Measurements from ENCODE around the gene PPA1. TPM values are rescaled to one million over a fixed set of nuclear protein-coding genes. Genes with fewer than 3 reads are reported as not detected.
A peak's percentile ranks its signal among the peaks of the same experiment; 100 is the strongest.
"Not testable (repeated sequence)": the region's sequence is repeated elsewhere in the genome, so short reads cannot be mapped to it uniquely, and the experiment has no call there.

PPA1 gene
- total and polyA plus RNA-seq, 2 donors = 67.4 to 116 TPM

- Histone ChIP-seq H3K4me1 (ENCODE audit: insufficient read depth) (no peaks in the 10 kb centered on the region), H3K27ac (ENCODE audit: low read depth) (no peak overlapping the region), H3K4me3 (ENCODE audit: low read depth, low read length) (no peak overlapping the region), H3K36me3 (ENCODE audit: insufficient read depth) (no peaks in the 10 kb centered on the region)
- DNase-seq (ENCODE audit: extremely low spot score) = no peak
- WGBS = 50% methylated on average over 10 of the region's 10 CpGs
Observed at GRCh38 chr10:70265032-70265689, 31.9 kb upstream of the PPA1 start.

DNA sequence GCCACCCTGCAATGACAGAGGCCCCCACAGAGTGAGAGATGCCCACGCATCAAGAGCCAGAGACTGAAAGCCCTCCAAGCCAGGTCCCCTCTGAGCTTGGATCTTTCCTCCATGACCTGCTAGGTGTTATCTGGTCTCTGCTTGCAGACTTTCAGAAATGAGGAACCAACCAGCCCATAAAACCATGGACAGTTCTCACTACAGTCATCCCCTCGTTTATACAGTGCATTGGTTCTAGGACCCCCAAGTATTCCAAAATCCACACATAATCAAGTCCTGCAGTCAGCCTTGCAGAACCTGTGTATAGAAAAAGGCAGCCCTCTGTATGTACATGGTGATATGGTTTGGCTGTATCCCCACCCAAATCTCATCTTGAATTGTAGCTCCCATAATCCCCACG is 27.5 kb upstream of the PPA1 start:
- WGBS = 76% methylated on average over 3 of the region's 3 CpGs
- no peaks in the 10 kb centered on the region for H3K36me3 ChIP-seq (ENCODE audit: insufficient read depth)
- H3K4me3 ChIP-seq (ENCODE audit: low read depth, low read length) = no peak overlapping the region
- DNase-seq (ENCODE audit: extremely low spot score) = no peak
- H3K27ac ChIP-seq (ENCODE audit: low read depth) = no peak overlapping the region
- H3K4me1 ChIP-seq (ENCODE audit: insufficient read depth) = no peaks in the 10 kb centered on the region

- Histone ChIP-seq H3K27ac (ENCODE audit: low read depth) (no peak overlapping the region), H3K4me1 (ENCODE audit: insufficient read depth) (no peaks in the 10 kb centered on the region), H3K4me3 (ENCODE audit: low read depth, low read length) (no peak overlapping the region), H3K36me3 (ENCODE audit: insufficient read depth) (no peaks in the 10 kb centered on the region)
- no peak for DNase-seq (ENCODE audit: extremely low spot score)
- WGBS = 56% methylated on average over 1 of the region's 1 CpG
Observed at GRCh38 chr10:70260259-70260658, 27.0 kb upstream of the PPA1 start.

- WGBS = 85% methylated on average over 1 of the region's 1 CpG
- H3K4me3 ChIP-seq (ENCODE audit: low read depth, low read length) = no peak overlapping the region
- no peaks in the 10 kb centered on the region for H3K4me1 ChIP-seq (ENCODE audit: insufficient read depth)
- no peak overlapping the region for H3K27ac ChIP-seq (ENCODE audit: low read depth)
- H3K36me3 ChIP-seq (ENCODE audit: insufficient read depth) = no peaks in the 10 kb centered on the region
- no peak for DNase-seq (ENCODE audit: extremely low spot score)
Observed at GRCh38 chr10:70258216-70258615, 25.0 kb upstream of the PPA1 start.

DNA sequence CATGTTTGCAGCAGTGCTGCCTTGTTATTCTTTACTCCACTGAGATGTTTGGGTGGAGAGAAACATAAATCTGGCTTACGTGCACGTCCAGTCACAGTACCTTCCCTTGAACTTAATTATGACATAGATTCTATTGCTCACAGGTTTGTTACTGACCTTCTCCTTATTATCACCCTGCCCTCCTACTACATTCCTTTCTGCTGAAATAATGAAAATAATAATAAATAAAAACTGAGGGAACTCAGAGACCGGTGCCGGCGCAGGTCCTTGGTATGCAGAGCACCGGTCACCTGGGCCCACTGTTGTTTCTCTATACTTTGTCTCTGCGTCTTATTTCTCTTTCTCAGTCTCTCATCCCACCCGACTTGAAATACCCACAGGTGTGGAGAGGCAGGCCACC is 24.6 kb upstream of the PPA1 start:
- H3K4me3 ChIP-seq (ENCODE audit: low read depth, low read length); DNase-seq (ENCODE audit: extremely low spot score); H3K4me1 ChIP-seq (ENCODE audit: insufficient read depth); H3K36me3 ChIP-seq (ENCODE audit: insufficient read depth); H3K27ac ChIP-seq (ENCODE audit: low read depth): not testable (repeated sequence)
- 82% methylated on average over 8 of the region's 8 CpGs for WGBS

DNA sequence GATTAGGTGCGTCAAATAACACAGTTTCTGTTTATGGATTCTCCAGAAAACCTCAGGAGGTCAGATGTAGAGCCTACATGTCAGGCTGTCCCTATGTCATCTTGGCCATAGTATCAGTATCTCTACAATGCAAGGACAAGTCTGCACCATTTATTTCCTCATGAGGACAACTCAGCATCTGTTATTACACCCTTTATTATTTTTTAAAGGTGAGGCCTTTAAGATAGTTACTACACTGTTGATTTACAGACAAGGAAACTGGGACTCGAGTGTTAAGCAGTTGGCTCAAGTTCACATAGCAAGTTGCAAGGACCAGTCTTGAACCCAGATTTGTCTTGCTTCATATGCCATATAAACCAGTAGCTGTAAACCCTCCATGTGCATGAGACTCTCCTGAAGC is 23.2 kb upstream of the PPA1 start:
- 89% methylated on average over 2 of the region's 2 CpGs for WGBS
- H3K4me1 ChIP-seq (ENCODE audit: insufficient read depth) = no peaks in the 10 kb centered on the region
- no peak for DNase-seq (ENCODE audit: extremely low spot score)
- no peaks in the 10 kb centered on the region for H3K36me3 ChIP-seq (ENCODE audit: insufficient read depth)
- no peak overlapping the region for H3K4me3 ChIP-seq (ENCODE audit: low read depth, low read length)
- no peak overlapping the region for H3K27ac ChIP-seq (ENCODE audit: low read depth)

DNA sequence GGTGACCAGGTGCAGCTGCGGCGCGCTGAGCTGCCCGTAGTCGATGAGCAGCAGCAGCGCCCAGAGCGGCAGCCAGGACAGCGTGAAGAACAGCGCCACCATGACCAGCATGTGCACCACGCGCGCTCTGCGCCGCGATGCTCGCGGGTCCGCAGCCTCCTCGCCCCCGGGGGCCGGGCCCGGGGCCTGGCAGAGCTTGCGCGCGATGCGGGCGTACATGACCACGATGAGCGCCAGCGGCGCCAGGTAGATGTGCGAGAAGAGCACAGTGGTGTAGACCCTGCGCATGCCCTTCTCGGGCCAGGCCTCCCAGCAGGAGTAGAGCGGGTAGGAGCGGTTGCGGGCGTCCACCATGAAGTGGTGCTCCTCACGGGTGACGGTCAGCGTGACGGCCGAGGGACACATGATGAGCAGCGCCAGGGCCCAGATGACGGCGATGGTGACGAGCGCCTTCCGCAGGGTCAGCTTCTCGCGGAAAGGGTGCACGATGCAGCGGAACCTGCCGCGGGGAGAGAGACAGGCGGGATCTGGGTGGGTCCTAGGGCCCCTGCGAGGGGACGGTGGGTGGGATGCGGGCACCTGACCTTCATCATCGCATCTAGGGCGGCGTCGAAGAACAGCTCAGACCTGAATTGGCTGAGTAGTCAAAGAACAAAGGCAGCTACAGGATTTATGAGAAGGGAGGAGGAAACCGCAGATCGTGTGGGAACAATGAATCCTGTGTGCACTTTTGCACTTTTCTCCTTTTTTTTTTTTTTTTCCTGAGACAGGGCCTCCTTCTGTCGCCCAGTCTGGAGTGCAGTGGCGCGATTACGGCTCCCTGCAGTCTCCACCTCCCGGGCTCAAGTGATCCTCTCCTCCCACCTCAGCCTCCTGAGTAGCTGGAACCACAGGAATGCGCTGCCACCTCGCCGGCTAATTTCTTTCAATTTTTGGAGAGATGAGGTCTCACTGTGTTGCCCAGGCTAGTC is 22.4 kb upstream of the PPA1 start:
- 13% methylated on average over 73 of the region's 73 CpGs for WGBS
- Histone ChIP-seq H3K4me1 (ENCODE audit: insufficient read depth) (no peaks in the 10 kb centered on the region), H3K4me3 (ENCODE audit: low read depth, low read length) (no peak overlapping the region), H3K27ac (ENCODE audit: low read depth) (no peak overlapping the region), H3K36me3 (ENCODE audit: insufficient read depth) (no peaks in the 10 kb centered on the region)
- peak; percentile 51 for DNase-seq (ENCODE audit: extremely low spot score)

GRCh38 chr10:70254778-70255328 is 21.6 kb upstream of the PPA1 start:
- no peak overlapping the region for H3K4me3 ChIP-seq (ENCODE audit: low read depth, low read length)
- no peak overlapping the region for H3K27ac ChIP-seq (ENCODE audit: low read depth)
- 44% methylated on average over 40 of the region's 40 CpGs for WGBS
- H3K36me3 ChIP-seq (ENCODE audit: insufficient read depth) = no peaks in the 10 kb centered on the region
- no peak for DNase-seq (ENCODE audit: extremely low spot score)
- H3K4me1 ChIP-seq (ENCODE audit: insufficient read depth) = no peaks in the 10 kb centered on the region

DNA sequence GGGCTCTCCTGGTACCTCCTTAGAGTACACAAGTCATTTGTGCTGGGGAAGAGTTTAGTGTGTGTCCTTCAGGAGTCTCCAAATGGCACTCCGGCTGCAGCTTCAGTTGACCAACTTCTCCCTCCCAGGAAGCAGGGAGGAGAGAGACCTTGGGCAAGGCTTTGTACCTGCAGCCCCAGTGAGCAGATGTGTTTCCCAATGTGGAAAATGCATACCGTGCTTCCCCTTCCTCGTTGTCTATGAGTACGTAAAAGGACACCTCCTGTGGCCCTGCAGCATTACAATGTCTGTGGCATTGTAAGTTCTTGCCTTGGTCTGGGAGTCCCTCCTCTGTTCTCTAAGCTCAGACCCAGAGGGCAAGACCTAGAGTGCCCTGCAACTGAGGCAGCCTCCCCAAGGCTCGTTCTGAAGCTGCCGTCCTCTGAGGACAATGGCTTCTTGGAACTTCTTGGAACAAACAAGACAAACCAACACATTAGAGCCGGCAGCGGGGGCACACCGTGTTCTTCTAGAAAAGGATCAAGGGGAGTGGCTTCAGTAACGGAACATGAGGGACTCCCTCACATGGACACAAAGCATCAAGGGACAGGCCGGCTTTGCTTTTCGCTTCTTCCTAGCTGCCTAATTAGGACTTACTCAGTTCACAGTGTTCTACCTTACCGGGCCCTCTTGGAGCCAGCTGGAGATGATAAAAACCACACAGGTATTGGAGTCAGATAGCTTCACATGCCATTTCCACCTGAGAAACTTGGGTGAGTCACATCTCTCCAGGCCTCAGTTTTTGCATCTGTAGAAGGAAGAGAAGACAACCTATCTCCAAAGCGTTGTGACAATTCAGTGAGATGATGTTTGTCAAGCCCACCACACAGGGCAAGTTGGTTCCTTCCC is 20.9 kb upstream of the PPA1 start:
- H3K27ac ChIP-seq (ENCODE audit: low read depth) = no peak overlapping the region
- H3K4me1 ChIP-seq (ENCODE audit: insufficient read depth) = no peaks in the 10 kb centered on the region
- DNase-seq (ENCODE audit: extremely low spot score) = no peak
- 86% methylated on average over 14 of the region's 14 CpGs for WGBS
- no peak overlapping the region for H3K4me3 ChIP-seq (ENCODE audit: low read depth, low read length)
- no peaks in the 10 kb centered on the region for H3K36me3 ChIP-seq (ENCODE audit: insufficient read depth)

DNA sequence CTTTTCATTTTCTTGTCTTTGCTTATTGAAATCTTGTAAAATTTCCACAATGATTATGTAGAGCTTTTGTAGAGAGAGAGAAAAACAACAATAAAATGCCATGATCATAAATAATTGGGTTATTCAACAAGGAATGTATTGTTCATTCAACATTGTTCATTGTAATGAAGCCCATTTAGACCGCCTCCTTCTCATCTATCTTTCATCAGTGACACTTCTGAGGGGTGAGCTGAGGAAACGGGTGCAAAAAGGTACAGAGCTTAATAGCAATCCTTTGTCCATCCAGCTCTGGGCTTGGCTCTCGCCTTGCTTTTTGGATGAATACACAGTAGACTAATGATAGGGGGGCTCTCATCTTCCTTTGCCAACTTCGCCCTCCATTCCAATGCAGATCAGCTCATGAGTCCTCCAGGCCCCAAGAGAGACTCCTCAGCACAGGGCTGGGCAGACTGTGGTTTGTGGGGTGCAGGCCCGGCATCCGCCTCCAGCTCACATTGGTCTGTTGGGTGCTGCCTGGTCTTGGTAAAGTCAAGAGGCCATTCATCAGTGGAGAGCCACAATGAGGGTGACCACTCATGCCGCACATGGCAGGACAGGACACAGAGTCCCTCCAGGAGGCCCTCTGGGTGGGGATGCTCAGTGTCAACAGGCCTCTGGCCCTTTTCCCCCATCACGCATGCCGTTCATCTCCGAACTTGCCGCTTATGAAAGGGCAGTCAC is 17.9 kb upstream of the PPA1 start:
- WGBS = 93% methylated on average over 11 of the region's 11 CpGs
- DNase-seq (ENCODE audit: extremely low spot score) = no peak
- no peak overlapping the region for H3K4me3 ChIP-seq (ENCODE audit: low read depth, low read length)
- H3K36me3 ChIP-seq (ENCODE audit: insufficient read depth) = no peaks in the 10 kb centered on the region
- H3K4me1 ChIP-seq (ENCODE audit: insufficient read depth) = no peaks in the 10 kb centered on the region
- H3K27ac ChIP-seq (ENCODE audit: low read depth) = no peak overlapping the region

DNA sequence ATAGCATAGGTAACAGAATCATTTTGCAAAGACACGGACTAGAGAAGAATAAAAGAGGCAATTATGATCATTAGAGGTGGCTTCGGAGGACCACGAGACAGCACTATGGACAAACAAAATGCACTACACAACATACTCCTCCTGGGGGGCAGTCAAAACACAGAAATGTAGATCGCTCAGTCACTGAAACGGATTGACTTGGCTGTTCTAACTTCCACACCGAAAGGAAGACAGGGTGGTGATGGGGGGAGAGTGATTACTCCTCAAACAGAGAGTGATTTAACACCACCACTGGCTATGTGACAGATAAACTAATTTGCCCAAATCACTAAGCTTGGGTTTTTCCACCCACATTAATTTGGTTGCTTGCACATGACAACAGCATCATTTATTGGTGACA is 14.1 kb upstream of the PPA1 start:
- DNase-seq (ENCODE audit: extremely low spot score) = no peak
- WGBS = 71% methylated on average over 6 of the region's 6 CpGs
- H3K4me1 ChIP-seq (ENCODE audit: insufficient read depth) = no peaks in the 10 kb centered on the region

DNA sequence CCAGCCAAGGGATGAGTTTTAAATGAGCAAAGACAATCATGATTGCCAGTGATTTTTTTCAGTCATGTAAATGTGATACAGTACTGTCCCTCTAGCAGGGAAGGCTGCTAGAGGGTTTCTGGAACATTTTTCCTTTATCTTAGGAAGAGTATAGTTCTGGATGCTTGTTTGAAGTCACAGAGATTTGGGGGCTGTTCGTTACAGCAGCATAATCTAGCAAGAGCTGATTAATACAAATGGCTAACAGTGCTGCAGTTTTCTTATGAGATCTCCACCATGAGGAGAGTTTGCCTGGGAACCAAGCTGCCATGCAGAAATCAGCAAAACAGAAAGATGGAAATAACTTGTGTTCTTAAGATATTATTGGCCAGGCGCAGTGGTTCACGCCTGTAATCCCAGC is 7.9 kb upstream of the PPA1 start:
- H3K4me3 ChIP-seq (ENCODE audit: low read depth, low read length) = no peak overlapping the region
- no peak for DNase-seq (ENCODE audit: extremely low spot score)
- WGBS = 93% methylated on average over 3 of the region's 3 CpGs

More for the DNA sequence above, 14.1 kb upstream of the PPA1 start:
- H3K4me3 ChIP-seq (ENCODE audit: low read depth, low read length) = no peak overlapping the region
- no peaks in the 10 kb centered on the region for H3K36me3 ChIP-seq (ENCODE audit: insufficient read depth)
- no peak overlapping the region for H3K27ac ChIP-seq (ENCODE audit: low read depth)

DNA sequence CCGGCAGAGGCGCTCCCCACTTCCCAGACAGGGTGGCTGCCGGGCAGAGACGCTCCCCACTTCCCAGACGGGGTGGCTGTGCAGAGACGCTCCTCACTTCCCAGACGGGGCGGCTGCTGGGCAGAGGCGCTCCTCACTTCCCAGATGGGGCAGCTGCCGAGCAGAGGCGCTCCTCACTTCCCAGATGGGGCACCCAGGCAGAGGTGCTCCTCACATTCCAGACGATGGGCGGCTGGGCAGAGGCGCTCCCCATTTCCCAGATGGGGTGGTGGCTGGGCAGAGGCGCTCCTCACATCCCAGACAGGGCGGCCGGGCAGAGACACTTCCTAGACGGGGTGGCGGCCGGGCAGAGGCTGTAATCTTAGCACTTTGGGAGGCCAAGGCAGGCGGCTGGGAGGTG is 6.8 kb upstream of the PPA1 start:
- 92% methylated on average over 21 of the region's 21 CpGs for WGBS
- not testable (repeated sequence) for H3K27ac ChIP-seq (ENCODE audit: low read depth); H3K36me3 ChIP-seq (ENCODE audit: insufficient read depth); DNase-seq (ENCODE audit: extremely low spot score); H3K4me1 ChIP-seq (ENCODE audit: insufficient read depth); H3K4me3 ChIP-seq (ENCODE audit: low read depth, low read length)

More for the DNA sequence above, 7.9 kb upstream of the PPA1 start:
- Histone ChIP-seq H3K27ac (ENCODE audit: low read depth) (no peak overlapping the region), H3K36me3 (ENCODE audit: insufficient read depth) (no peaks in the 10 kb centered on the region), H3K4me1 (ENCODE audit: insufficient read depth) (no peaks in the 10 kb centered on the region)
